Parathyroid adenoma (tissue), 2 donors: ENCODE data around the gene USF2.

Source experiments
- H2AFZ ChIP-seq: fragments of 300-600 bp; sonication (generic); one replicate; pipeline ENCODE4 v1.7.0; 2017; ENCODE audit warnings: antibody characterized with exemption, mild to moderate bottlenecking
- H3K27ac ChIP-seq: fragments of 300-600 bp; sonication (generic); one replicate; pipeline ENCODE4 v1.7.0; 2017
- H3K27me3 ChIP-seq: fragments of 300-600 bp; sonication (generic); one replicate; pipeline ENCODE4 v1.7.0; 2017; ENCODE audit warnings: low read length; ENCODE audit not compliant: control insufficient read depth, insufficient read depth
- H3K36me3 ChIP-seq: fragments of 300-600 bp; sonication (generic); one replicate; pipeline ENCODE4 v1.7.0; 2017; ENCODE audit warnings: low read length; ENCODE audit not compliant: control insufficient read depth, insufficient read depth
- H3K4me1 ChIP-seq: fragments of 300-600 bp; sonication (generic); one replicate; pipeline ENCODE4 v1.7.0; 2017; ENCODE audit warnings: control low read depth
- H3K4me2 ChIP-seq: fragments of 300-600 bp; sonication (generic); one replicate; pipeline ENCODE4 v1.7.0; 2017; ENCODE audit warnings: low read length
- H3K4me3 ChIP-seq: fragments of 300-600 bp; sonication (generic); one replicate; pipeline ENCODE4 v1.7.0; 2017; ENCODE audit warnings: low read depth, low read length
- H3K79me2 ChIP-seq: fragments of 300-600 bp; sonication (generic); one replicate; pipeline ENCODE4 v1.7.0; 2017; ENCODE audit warnings: control low read depth
- H3K9ac ChIP-seq: fragments of 300-600 bp; sonication (generic); one replicate; pipeline ENCODE4 v1.7.0; 2017; ENCODE audit warnings: mild to moderate bottlenecking
- H3K9me3 ChIP-seq: fragments of 300-600 bp; sonication (generic); one replicate; pipeline ENCODE4 v1.7.0; 2017; ENCODE audit warnings: low read length; ENCODE audit not compliant: control insufficient read depth
- TF ChIP-seq, protein P1 (sequence below): fragments of 300-600 bp; sonication (generic); IDR thresholded peaks from one replicate; pipeline ENCODE4 v1.7.0; 2017; ENCODE audit warnings: antibody characterized with exemption, mild to moderate bottlenecking
- donor health status: primary hyperparathyroidism.

The USF2 gene

GRCh38 chr19:35254341-35255297, 14.1 kb upstream of the USF2 start:
- Histone ChIP-seq H3K4me3 (no peak overlapping the region), H3K4me2 (peak overlapping the region; percentile 13), H3K9ac (no peak overlapping the region), H2AFZ (no peak overlapping the region), H3K79me2 (peaks cover 2% of the 10 kb centered on the region), H3K27me3 (no peaks in the 10 kb centered on the region), H3K27ac (no peak overlapping the region), H3K4me1 (no peaks in the 10 kb centered on the region), H3K36me3 (no peaks in the 10 kb centered on the region), H3K9me3 (no peaks in the 10 kb centered on the region)
- TF ChIP-seq, protein P1, sequence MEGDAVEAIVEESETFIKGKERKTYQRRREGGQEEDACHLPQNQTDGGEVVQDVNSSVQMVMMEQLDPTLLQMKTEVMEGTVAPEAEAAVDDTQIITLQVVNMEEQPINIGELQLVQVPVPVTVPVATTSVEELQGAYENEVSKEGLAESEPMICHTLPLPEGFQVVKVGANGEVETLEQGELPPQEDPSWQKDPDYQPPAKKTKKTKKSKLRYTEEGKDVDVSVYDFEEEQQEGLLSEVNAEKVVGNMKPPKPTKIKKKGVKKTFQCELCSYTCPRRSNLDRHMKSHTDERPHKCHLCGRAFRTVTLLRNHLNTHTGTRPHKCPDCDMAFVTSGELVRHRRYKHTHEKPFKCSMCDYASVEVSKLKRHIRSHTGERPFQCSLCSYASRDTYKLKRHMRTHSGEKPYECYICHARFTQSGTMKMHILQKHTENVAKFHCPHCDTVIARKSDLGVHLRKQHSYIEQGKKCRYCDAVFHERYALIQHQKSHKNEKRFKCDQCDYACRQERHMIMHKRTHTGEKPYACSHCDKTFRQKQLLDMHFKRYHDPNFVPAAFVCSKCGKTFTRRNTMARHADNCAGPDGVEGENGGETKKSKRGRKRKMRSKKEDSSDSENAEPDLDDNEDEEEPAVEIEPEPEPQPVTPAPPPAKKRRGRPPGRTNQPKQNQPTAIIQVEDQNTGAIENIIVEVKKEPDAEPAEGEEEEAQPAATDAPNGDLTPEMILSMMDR, result no peak

- no peaks in the 10 kb centered on the region for H3K9me3 ChIP-seq
- no peaks in the 10 kb centered on the region for H3K27me3 ChIP-seq
- H3K27ac ChIP-seq, result no peak overlapping the region
- no peak overlapping the region for H3K4me2 ChIP-seq
- no peaks in the 10 kb centered on the region for H3K36me3 ChIP-seq
- H3K9ac ChIP-seq, result no peak overlapping the region
- TF ChIP-seq, protein P1, result no peak
- no peak overlapping the region for H3K4me3 ChIP-seq
- H2AFZ ChIP-seq, result no peak overlapping the region
- H3K4me1 ChIP-seq, result no peaks in the 10 kb centered on the region
- H3K79me2 ChIP-seq, result peaks cover 2% of the 10 kb centered on the region
Observed at GRCh38 chr19:35256566-35256965, 12.2 kb upstream of the USF2 start.

DNA sequence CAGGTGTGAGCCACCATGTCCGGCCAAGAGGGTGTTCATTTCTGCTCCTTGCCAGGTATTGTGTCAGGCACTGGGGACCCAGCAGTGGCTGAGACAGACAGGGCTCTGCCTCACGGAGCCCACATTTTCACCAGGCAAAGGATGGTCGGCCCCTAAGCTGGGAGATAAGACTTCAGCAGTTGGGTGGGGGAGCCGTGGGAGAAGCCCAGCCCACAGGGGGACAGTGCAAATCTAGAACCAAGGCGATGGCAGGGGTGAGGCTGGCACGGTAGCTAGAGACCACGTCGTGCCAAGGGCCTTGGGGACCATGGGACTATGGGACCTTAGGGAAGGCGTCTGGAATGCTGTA, 11.7 kb upstream of the USF2 start:
- H3K36me3 ChIP-seq, result no peaks in the 10 kb centered on the region
- H3K4me1 ChIP-seq, result no peaks in the 10 kb centered on the region
- H3K79me2 ChIP-seq, result peaks cover 2% of the 10 kb centered on the region
- no peak overlapping the region for H3K9ac ChIP-seq
- TF ChIP-seq, protein P1, result no peak
- H3K27me3 ChIP-seq, result no peaks in the 10 kb centered on the region
- H3K4me2 ChIP-seq, result no peak overlapping the region
- no peak overlapping the region for H3K4me3 ChIP-seq
- no peak overlapping the region for H2AFZ ChIP-seq
- H3K27ac ChIP-seq, result no peak overlapping the region
- no peaks in the 10 kb centered on the region for H3K9me3 ChIP-seq

DNA sequence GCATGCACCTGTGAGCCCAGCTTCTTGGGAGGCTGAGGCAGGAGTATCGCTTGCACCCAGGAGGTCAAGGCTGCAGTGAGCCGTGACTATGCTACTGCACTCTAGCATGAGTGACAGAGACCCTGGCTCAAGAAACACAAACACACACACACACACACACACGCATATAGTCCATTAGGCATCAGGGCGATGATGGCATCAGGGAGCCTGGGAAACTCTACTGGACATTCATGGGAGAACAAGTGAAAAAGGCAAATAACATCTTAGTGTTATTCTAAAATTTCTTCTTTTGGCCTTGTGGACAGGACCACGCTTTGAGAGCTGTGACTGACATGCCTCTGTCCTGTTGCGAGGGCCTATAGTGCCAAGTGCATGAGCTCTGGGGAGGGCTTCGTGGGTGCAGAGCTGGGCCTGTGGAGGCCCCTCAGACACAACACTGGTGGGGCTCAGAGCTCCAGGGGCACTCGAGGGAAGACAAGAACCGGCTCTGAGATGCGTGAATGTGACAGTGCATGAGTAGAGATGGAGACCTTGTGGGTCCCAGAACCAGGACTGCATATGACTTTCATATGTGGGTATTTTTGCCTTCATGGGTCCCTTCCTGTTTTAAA, 8.0 kb upstream of the USF2 start:
- Histone ChIP-seq H3K9me3 (no peaks in the 10 kb centered on the region), H3K4me2 (no peak overlapping the region), H3K79me2 (peaks cover 2% of the 10 kb centered on the region), H3K27me3 (no peaks in the 10 kb centered on the region), H3K4me3 (no peak overlapping the region), H3K36me3 (no peaks in the 10 kb centered on the region), H3K4me1 (peaks cover 7% of the 10 kb centered on the region), H2AFZ (no peak overlapping the region), H3K27ac (no peak overlapping the region), H3K9ac (no peak overlapping the region)
- TF ChIP-seq, protein P1, result no peak
